GM21515 (cell line): Measurements from ENCODE around the gene FTHL17.

Experiments
- ATAC-seq: cut with Tn5 transposase; IDR thresholded peaks from one replicate; pipeline ENCODE4 v1.9.1; 2021; ENCODE audit not compliant: unreplicated experiment

Gene FTHL17

GRCh38 chrX:31071725-31072124 lies at the start of gene FTHL17:
FTHL17 (minus strand) TSS chrX:31072041; CDS start chrX:31071953, 88 bp downstream.
- ATAC-seq = no peak

GRCh38 chrX:31117266-31117665 lies 45.4 kb upstream of the FTHL17 start:
- ATAC-seq = no peak

GRCh38 chrX:31115398-31115797 lies 43.6 kb upstream of the FTHL17 start:
- ATAC-seq = no peak

- ATAC-seq = no peak
These were observed 43.0 kb upstream of the FTHL17 start for GRCh38 chrX:31114858-31115257.

GRCh38 chrX:31112226-31112999 lies 40.6 kb upstream of the FTHL17 start:
- no peak for ATAC-seq

- ATAC-seq = no peak
These were observed 38.8 kb upstream of the FTHL17 start for GRCh38 chrX:31110657-31111056.

- ATAC-seq = peak; percentile 67
These were observed 27.8 kb upstream of the FTHL17 start for GRCh38 chrX:31099536-31100090.

GRCh38 chrX:31098079-31098478 lies 26.2 kb upstream of the FTHL17 start:
- ATAC-seq = no peak

- no peak for ATAC-seq
These were observed 21.8 kb upstream of the FTHL17 start for GRCh38 chrX:31093639-31093975.

- ATAC-seq = no peak
These were observed 21.3 kb upstream of the FTHL17 start for GRCh38 chrX:31092970-31093638.

GRCh38 chrX:31092476-31092875 lies 20.6 kb upstream of the FTHL17 start:
- ATAC-seq = no peak

- no peak for ATAC-seq
These were observed 20.0 kb upstream of the FTHL17 start for GRCh38 chrX:31091819-31092218.

- no peak for ATAC-seq
These were observed 2.7 kb upstream of the FTHL17 start for GRCh38 chrX:31074522-31074921.

- ATAC-seq = no peak
These were observed 579 bp downstream of the FTHL17 start for GRCh38 chrX:31071262-31071661.

GRCh38 chrX:31070057-31070468 lies 1.8 kb downstream of the FTHL17 start:
- ATAC-seq = no peak

- ATAC-seq = no peak
These were observed 8.7 kb downstream of the FTHL17 start for GRCh38 chrX:31063114-31063513.

- ATAC-seq = peak; percentile 66
These were observed 10.8 kb downstream of the FTHL17 start for GRCh38 chrX:31061091-31061490.

- no peak for ATAC-seq
These were observed 11.8 kb downstream of the FTHL17 start for GRCh38 chrX:31060016-31060415.

- ATAC-seq = no peak
These were observed 13.6 kb downstream of the FTHL17 start for GRCh38 chrX:31058284-31058683.

GRCh38 chrX:31057691-31058090 lies 14.2 kb downstream of the FTHL17 start:
- ATAC-seq = no peak

- ATAC-seq = no peak
These were observed 14.6 kb downstream of the FTHL17 start for GRCh38 chrX:31057291-31057690.

GRCh38 chrX:31053621-31054020 lies 18.2 kb downstream of the FTHL17 start:
- ATAC-seq = no peak
